GM21526 (cell line): ENCODE results near the gene ZNF394.
"Not testable (repeated sequence)": the region's sequence is repeated elsewhere in the genome, so short reads cannot be mapped to it uniquely, and the experiment has no call there.

ENCODE experiments used
- ATAC-seq: cut with Tn5 transposase; IDR thresholded peaks from one replicate; pipeline ENCODE4 v1.9.1; 2021; ENCODE audit warnings: moderate library complexity; ENCODE audit not compliant: unreplicated experiment, low FRiP score

Gene ZNF394

DNA sequence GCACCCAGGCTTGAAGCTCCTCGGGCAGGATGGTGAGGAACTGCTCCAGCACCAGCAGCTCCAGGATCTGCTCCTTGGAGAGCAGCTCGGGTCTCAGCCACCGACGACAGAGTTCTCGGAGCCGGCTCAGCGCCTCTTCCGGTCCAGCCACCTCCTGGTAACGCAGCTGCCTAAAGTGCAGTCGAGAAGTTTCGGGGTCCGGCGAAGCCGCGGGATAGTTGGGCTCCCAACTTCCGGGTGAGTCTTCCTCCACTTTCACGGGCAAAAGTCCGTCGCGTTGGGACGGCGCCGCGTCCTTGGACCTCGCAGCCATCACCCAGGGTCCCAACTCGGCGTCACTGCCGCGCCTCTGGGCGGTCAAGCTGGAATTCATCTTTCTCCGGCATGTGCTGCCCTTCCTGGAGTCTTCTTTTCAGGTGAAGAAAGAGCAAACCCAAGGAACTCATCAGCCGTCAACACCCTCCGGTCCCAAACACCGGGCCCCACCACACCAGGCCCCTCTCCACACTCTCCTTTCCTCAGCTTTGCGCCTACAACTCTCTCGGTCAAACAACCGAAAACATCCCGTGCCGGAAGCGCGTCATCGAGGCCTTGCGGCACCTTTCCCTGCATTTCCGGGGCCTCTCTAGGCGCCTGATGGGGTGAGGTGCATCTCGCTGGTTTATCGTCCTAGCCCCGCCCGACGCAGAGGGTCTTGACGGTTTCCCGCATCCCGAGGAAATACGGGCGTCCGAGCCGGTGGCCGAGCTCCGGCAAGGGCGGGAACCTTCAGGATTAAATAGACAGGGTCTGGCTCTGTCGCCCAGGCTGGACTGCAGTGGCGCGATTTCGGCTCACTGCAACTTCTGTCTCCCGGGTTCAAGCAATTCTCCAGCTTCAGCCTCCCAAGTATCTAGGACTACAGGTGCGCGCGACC is at the start of gene ZNF394:
TSS of gene ZNF394 (minus strand) at position 561 of the 916 bp plus-strand sequence. CDS start at position 373, 188 bp downstream.
- ATAC-seq, result peak; percentile 44

- not testable (repeated sequence) for ATAC-seq
Measured at GRCh38 chr7:99549545-99549944, 49.5 kb upstream of the ZNF394 start.

- not testable (repeated sequence) for ATAC-seq
Measured at GRCh38 chr7:99545308-99545707, 45.2 kb upstream of the ZNF394 start.

DNA sequence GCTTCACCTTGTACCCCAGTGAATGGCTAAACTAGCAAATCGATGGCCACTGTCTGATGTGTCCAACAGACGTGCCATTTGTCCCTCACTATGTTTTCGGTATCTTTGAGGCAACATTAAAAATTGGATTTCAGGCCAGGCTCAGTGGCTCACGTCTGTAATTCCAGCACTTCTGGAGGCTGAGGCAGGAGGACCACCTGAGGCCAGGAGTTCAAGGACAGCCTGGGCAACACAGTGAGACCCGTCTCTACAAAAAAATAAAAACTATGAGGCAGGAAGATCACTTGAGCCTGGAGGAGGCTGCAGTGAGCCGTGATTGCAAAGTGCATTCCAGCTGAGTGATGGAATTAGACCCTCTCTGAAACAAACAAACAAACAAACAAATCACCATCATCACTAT is 43.8 kb upstream of the ZNF394 start:
- ATAC-seq, result no peak

DNA sequence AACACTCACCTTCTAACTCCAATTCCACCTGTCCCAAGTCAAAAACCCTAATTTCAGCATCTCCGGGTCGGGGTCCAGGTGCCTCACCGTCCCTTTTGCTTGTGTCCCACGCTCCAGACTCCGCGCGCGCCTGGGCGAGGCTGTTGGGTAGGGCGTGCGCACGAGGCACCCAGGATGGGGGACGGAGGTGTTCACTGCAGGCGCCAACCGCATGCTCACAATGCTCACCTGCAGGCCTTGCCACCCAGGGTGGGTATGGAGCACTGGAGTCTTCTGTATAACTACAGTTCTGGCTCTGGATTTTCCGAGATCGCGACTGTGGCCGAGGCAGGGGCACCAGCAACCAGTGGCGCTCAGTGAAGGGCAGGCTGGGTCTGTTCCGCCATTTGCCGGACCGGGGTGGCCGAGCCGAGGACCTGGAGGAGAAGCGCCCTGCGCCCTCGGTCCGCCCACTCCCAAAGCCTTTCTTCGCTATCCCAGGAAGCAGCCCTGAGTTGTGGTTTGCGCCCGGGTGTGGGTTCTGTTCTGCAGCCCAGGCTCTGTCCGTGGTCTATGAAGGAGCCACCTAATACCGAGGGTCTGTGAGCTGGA is 43.1 kb upstream of the ZNF394 start:
- no peak for ATAC-seq

GRCh38 chr7:99541212-99541611 is 41.1 kb upstream of the ZNF394 start:
- ATAC-seq, result no peak

DNA sequence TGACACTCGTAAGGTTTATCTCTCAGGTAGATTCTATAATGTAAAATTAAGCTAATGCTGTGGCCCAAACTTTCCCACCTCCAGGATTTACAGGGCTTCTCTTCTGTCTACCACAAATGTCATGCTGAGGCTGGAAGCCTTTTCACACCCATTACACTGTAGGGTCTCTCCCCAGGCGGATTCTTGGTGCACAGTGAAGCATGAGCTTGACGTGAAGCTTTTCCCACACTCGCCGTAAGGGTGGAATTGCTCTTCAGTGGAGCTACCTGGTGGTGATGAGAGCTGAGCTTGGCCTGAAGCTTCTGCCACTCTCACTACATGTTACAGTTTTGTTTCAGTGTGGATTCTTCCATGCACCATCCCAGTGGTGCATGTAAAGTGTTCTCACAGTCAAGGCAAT is 40.5 kb upstream of the ZNF394 start:
- ATAC-seq, result no peak

DNA sequence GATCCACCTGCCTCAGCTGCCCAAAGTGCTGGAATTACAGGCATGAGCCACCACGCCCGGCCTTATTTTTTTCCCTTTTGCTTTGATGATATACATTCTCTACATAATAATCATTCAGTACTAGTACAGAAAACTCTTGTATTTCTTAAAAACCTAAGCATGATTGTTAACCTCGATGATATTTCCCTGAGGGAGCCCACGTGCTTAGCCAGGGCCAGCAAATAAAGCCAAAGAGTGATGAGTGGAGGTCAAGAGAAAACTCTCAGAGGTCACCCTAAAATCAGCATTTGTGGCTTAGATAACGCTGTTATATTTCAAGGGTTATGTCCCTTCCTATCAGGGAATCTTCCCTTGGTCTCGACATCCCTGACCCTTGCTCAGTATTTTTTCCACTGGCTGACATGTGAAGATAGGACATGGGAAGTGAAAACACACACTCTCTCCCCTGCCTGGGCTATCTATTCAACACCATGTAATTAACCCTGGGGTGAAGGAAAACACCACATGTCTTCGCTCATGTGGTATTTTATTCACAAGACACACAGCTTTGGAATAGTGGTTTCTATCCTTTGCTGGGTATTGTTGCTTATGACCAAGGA is 39.2 kb upstream of the ZNF394 start:
- no peak for ATAC-seq

DNA sequence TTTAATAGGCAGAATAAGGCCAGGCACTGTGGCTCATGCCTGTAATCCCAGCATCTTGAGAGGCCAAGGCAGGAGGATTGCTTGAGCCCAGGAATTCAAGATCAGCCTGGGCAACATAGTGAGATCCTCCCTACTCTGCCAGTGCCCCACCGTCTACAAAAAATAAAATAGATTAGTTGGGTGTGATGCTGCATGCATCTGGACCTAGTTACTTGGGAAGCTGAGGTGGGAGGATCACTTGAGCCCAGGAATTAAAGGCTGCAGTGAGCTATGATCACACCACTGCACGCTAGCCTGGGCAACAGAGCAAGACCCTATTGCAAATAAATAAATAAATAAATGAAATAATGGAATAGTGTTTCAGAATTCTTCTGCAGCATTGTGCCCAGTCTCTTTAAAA is 35.6 kb upstream of the ZNF394 start:
- no peak for ATAC-seq

GRCh38 chr7:99531354-99531765 is 31.3 kb upstream of the ZNF394 start:
- ATAC-seq, result no peak

- no peak for ATAC-seq
Measured at GRCh38 chr7:99525713-99526440, 25.8 kb upstream of the ZNF394 start.

DNA sequence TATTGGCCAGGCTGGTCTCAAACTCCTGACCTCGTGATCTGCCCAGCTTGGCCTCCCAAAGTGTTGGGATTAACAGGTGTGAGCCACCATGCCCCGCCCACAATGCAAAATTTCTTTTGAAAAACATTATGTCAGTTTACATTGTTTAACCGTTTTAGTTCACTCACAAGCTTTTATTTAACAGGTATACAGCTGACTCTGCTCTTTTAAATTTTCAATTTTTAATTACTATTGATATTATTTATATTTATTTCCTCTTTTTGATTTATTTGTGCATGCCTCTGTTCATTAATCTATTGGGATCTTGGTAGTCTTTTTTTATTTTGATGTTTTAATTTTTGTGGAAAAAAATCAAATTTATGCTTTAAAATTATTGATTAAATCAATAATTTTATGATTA is 21.3 kb upstream of the ZNF394 start:
- no peak for ATAC-seq

GRCh38 chr7:99514050-99514449 is 14.0 kb upstream of the ZNF394 start:
- no peak for ATAC-seq

DNA sequence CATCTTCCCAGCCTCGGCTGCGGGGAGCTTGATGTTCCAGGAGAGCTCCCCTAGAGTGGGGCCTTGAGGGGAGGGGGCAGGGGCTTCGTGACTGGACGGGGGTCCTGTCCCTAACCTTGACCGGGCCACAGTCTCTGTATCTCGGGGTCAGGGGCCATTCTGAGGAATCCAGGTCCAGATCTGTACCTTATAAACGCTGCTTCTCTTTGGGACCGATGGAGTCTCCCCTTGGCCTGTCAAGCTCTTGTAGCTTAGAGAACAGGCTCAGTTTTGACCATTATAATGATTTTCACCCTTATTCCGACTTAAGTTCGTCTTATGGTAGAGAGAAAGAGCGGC is 5.2 kb upstream of the ZNF394 start:
- ATAC-seq, result no peak

DNA sequence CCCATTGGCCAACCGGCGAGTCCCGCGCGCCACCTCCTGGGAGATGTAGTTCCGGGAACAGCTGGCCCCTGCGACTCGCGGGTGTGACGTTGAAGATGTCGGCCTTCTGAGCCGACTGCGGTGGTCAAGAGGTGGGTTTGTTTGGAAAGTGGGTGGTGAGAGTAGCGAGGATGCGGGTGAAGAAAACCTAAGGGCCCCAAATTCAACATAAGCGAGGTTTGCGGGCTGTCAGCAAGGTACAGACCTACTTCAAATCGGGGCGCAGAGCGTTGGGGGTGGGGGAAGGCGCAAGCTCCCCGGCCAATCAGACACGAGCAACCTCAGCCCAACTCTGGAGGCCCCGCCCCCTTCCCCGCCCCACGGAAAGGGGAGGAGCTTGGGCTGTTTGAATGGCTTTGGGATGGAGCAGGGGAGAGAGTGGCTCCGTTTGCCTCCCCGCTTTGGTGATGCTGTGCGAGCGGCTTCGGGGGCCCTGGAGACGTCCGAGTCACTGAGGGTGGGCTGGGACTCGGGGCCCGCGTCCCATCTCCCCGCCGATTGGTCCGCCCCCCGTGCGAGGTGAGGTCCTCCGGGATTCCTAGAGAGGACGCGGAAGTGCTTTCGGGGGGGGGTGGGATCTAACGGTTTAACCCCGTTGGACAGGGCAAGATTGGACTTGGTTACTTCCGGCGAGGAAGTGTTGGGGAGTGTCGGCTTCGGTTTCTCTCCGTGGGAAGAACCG is 4.7 kb upstream of the ZNF394 start, which contains the start of gene ZKSCAN5:
TSS of gene ZKSCAN5 (plus strand) at position 60 of the 721 bp plus-strand sequence. CDS start 1,383 bp downstream, outside the sequence.
- peak; percentile 68 for ATAC-seq

DNA sequence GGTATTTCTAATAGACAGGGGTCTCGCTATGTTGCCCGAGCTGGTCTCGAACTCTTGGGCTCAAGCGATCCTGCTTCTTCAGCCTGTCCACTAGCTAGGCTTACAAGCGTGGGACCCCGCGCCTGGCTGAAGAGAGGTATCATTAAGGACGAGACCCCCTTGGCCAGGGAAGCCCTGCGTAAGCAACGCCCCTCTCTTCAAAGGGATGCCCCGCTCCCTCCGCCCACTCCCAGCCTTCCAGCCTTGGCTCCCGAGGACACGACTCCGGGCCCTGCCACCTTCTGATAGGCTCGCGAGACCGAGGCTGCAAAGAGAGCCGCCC is 4.2 kb upstream of the ZNF394 start:
- no peak for ATAC-seq

GRCh38 chr7:99501236-99501635 is 1.2 kb upstream of the ZNF394 start:
- ATAC-seq, result not testable (repeated sequence)

DNA sequence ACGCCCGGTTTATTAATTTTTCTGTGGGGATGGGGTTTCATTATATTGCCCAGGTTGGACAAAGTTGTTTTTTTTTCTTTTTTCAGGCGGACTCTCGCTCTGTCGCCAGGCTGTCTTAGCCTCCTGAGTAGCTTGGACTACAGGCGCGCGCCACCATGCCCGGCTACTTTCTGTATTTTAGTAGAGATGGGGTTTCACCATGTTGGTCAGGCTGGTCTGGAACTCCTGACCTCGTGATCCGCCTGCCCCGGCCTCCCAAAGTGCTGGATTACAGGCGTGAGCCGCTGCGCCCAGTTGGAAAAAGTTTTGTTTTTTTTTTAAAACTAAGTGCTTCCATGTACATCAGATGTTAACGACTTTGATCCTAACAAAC is 542 bp upstream of the ZNF394 start:
- no peak for ATAC-seq

GRCh38 chr7:99499371-99499720 is 735 bp downstream of the ZNF394 start:
- ATAC-seq, result peak; percentile 12

- ATAC-seq, result no peak
Measured at GRCh38 chr7:99498546-99498944, 1.5 kb downstream of the ZNF394 start.
